GM12878 (cell line): ENCODE results near the gene ASIC4. TPM values are rescaled to one million over a fixed set of nuclear protein-coding genes. Genes with fewer than 3 reads are reported as not detected.

Experiments
- ATAC-seq: fragments of 200-7000 bp; cut with Tn5 transposase; 3 replicates; pipeline ENCODE4 v1.9.1; 2020; ENCODE audit warnings: mild to moderate bottlenecking, moderate library complexity
- BruUV-seq: library from RNA; stranded (reverse); fragments of 400-500 nt; replicated peaks from 2 replicates; lab custom pipeline; 2021; lab: Mats Ljungman, UMichigan
- CTCF ChIA-PET: fragments of 300-600 bp; sonication (Branson Sonifier 250); formaldehyde crosslinking; extraction: SDS; loops from one replicate; lab custom pipeline; 2021; ENCODE audit warnings: inconsistent platforms; lab: Yijun Ruan, JAX
- POLR2A ChIA-PET: fragments of 350-600 bp; formaldehyde crosslinking; extraction: SDS; loops from one replicate; lab custom pipeline; 2021; ENCODE audit warnings: inconsistent platforms; lab: Charles Lee
- RAD21 ChIA-PET: fragments of 300-600 bp; sonication (Branson Sonifier 250); formaldehyde crosslinking; loops from one replicate; lab custom pipeline; 2023; ENCODE audit warnings: antibody characterized with exemption; ENCODE audit not compliant: unreplicated experiment; lab: Charles Lee
- SMC1A ChIA-PET: fragments of 300-600 bp; sonication (Branson Sonifier 250); formaldehyde crosslinking; loops from one replicate; lab custom pipeline; 2023; ENCODE audit not compliant: unreplicated experiment, uncharacterized antibody; lab: Charles Lee
- DNase-seq: peaks from one replicate; pipeline ENCODE4 v3.0.0-alpha.2; 2011; ENCODE audit warnings: low read depth, low spot score
- FAIRE-seq: peaks from 3 replicates; lab custom pipeline; 2011; peaks lifted over from hg19 to GRCh38; lab: Jason Lieb, UNC
- H2AFZ ChIP-seq: 2 replicates; pipeline ENCODE4 v1.6.0; 2011; ENCODE audit warnings: low read depth, low read length, control low read depth; ENCODE audit not compliant: control insufficient read depth
- H3K27ac ChIP-seq: 2 replicates; pipeline ENCODE4 v1.5.1; 2011; ENCODE audit warnings: control low read depth; ENCODE audit not compliant: control insufficient read depth, insufficient read depth
- H3K27me3 ChIP-seq, 2 experiments: replicated peaks in 1 of 2; 2 replicates each; pipeline versions ENCODE4 v1.6.0 to v1.6.1; 2011; ENCODE audit warnings: low read length in 1 of 2; ENCODE audit not compliant: control insufficient read depth in 2 of 2, insufficient read depth in 2 of 2
- H3K36me3 ChIP-seq, 2 experiments: 2 replicates each; pipeline ENCODE4 v1.5.1; 2011; ENCODE audit warnings: low read length in 1 of 2; ENCODE audit not compliant: control insufficient read depth in 2 of 2, insufficient read depth in 2 of 2
- H3K4me1 ChIP-seq: 2 replicates; pipeline ENCODE4 v1.6.1; 2011; ENCODE audit warnings: mild to moderate bottlenecking, low read length, moderate library complexity, mixed read lengths; ENCODE audit not compliant: control insufficient read depth, insufficient read depth
- H3K4me2 ChIP-seq: 2 replicates; pipeline ENCODE4 v1.6.0; 2011; ENCODE audit warnings: control low read depth; ENCODE audit not compliant: control insufficient read depth, insufficient read depth
- H3K4me3 ChIP-seq: fragments of 200-600 bp; sonication (generic); 2 replicates; pipeline ENCODE4 v1.5.1; 2016
- H3K79me2 ChIP-seq: 2 replicates; pipeline ENCODE4 v1.6.0; 2011; ENCODE audit warnings: low read length; ENCODE audit not compliant: control insufficient read depth, insufficient read depth
- H3K9ac ChIP-seq: 2 replicates; pipeline ENCODE4 v1.8.0; 2011; ENCODE audit warnings: low read length, control low read depth, mixed read lengths; ENCODE audit not compliant: control insufficient read depth, insufficient read depth
- H3K9me3 ChIP-seq: replicated peaks from 3 replicates; pipeline ENCODE4 v1.5.1; 2011; ENCODE audit warnings: mild to moderate bottlenecking, low read length; ENCODE audit not compliant: control insufficient read depth, insufficient read depth
- H4K20me1 ChIP-seq: 2 replicates; pipeline ENCODE4 v1.6.0; 2011; ENCODE audit not compliant: control insufficient read depth, insufficient read depth
- BRCA1 ChIP-seq: IDR thresholded peaks from 2 replicates; pipeline ENCODE4 v1.6.1; 2011; ENCODE audit warnings: low read depth, low read length, improper control_type of control experiment
- EGR1 ChIP-seq, 2 experiments: IDR thresholded peaks; 1 replicate in 1 of 2; 2 replicates in 1 of 2; pipeline ENCODE4 v1.6.1; 2011 to 2012; ENCODE audit warnings: low read depth in 2 of 2, low read length in 2 of 2, borderline replicate concordance in 1 of 2, mild to moderate bottlenecking in 1 of 2, moderate library complexity in 1 of 2
- LARP7 ChIP-seq: fragments of 450-650 bp; IDR thresholded peaks from 2 replicates; pipeline ENCODE4 v1.6.1; 2017; ENCODE audit warnings: mild to moderate bottlenecking
- SMAD1 ChIP-seq: fragments of 450-650 bp; IDR thresholded peaks from 2 replicates; pipeline ENCODE4 v1.6.1; 2018; ENCODE audit warnings: mild to moderate bottlenecking, low read depth; ENCODE audit not compliant: partially characterized antibody
- SMC3 ChIP-seq: IDR thresholded peaks from 2 replicates; pipeline ENCODE4 v1.6.1; 2011; ENCODE audit warnings: low read length, improper control_type of control experiment, borderline replicate concordance
- SREBF1 ChIP-seq: IDR thresholded peaks from 2 replicates; pipeline ENCODE4 v1.6.1; 2012; ENCODE audit warnings: mild to moderate bottlenecking, low read length
- ZSCAN29 ChIP-seq: fragments of 450-650 bp; IDR thresholded peaks from 2 replicates; pipeline ENCODE4 v1.6.1; 2017; ENCODE audit warnings: mild to moderate bottlenecking, moderate library complexity
- WGBS: methylation state at CpG from one replicate; pipeline ENCODE4 v1.1.6; 2016; ENCODE audit warnings: low lambda C conversion rate; ENCODE audit not compliant: insufficient replicate concordance, insufficient coverage; ENCODE audit errors: missing lambda C conversion rate; 5-methylcytosine and 5-hydroxymethylcytosine counted together
- in situ Hi-C: fragments of 300-500 bp; cut with MboI; formaldehyde crosslinking; loops from 9 replicates; pipeline ENCODE4 v1.14.3; 2018; ENCODE audit warnings: mixed read lengths
- intact Hi-C: fragments of 100-400 bp; cut with micrococcal nuclease; formaldehyde crosslinking; loops from one replicate; pipeline ENCODE4 v1.14.2; 2022; ENCODE audit not compliant: unreplicated experiment
- polyA plus RNA-seq, 11 experiments: library from polyadenylated mRNA; depleted of rRNA in 4 of 11; unstranded in 6 of 11; stranded (reverse) in 5 of 11; fragments of >200 nt; fragmentation: Nextera tagmentation in 4 of 11; fragmentation: Illumina TruSeq in 1 of 11; extraction: Ambion mirVana in 4 of 11; extraction: Trizol in 1 of 11; gene quantifications; 1 replicate in 1 of 11; 2 replicates in 10 of 11; pipeline versions ENCODE4 v1.2.1 to v1.2.3, GENCODE V29; 2011 to 2016; ENCODE audit warnings: inconsistent platforms in 2 of 11, missing spikeins in 2 of 11, low read depth in 1 of 11
- total RNA-seq, 4 experiments: library from RNA; depleted of rRNA in 3 of 4; stranded (reverse); fragments of >200 nt in 3 of 4; fragmentation: Illumina TruSeq in 1 of 4; extraction: Trizol in 1 of 4; gene quantifications; 2 replicates each; pipeline versions ENCODE4 v1.2.1 to v1.2.3, GENCODE V29; 2013 to 2021
- TF ChIP-seq, protein P1 (sequence below): fragments of 450-650 bp; IDR thresholded peaks from 2 replicates; pipeline ENCODE4 v1.6.1; 2016; ENCODE audit warnings: mild to moderate bottlenecking
- TF ChIP-seq, protein P2 (sequence below): IDR thresholded peaks from 2 replicates; pipeline ENCODE4 v1.6.1; 2012; ENCODE audit warnings: low read depth, low read length, improper control_type of control experiment
- TF ChIP-seq, protein P3 (sequence below): fragments of 450-650 bp; IDR thresholded peaks from 2 replicates; pipeline ENCODE4 v1.6.1; 2017; ENCODE audit warnings: mild to moderate bottlenecking, moderate library complexity

The ASIC4 gene
- total and polyA plus RNA-seq, 10 of the 15 experiments (the other 5 are each of a cell fraction or from before 2014, with no cell fraction given) = 0.01 TPM; not detected in 9

DNA sequence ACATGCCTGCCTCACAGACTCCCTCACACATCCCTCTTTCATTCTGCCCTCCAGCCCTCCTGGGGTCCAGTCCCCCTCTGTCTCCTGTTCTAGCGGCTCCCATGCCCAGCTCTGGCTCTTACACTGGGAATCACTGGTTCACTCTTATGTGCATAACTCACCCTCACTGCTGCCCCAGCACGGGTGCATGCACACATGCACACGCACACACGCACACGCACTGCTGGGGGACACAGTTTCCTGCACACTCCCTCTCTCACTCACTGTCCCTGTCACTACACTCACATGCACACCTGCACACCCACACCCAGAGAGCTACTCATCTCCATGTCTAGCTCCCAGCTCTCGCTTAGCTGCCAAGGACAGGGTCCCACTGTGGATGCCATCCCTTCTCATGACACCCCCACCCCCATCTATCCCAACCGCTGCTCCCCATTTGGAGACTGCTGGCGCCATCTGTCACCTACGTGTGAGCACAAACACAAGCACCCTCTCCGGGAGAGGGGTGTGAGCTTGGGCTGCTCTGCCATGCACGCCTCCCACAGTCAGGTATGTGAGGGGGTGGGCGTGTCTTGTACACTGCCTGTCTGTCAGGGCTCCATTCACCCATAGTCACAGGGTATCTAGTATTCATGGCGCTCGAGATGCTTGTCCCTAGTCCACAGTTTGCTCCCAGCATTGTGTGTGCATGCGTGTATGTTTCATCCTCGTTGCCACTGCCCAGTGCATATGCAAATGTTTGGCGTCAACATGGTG lies 1.8 kb downstream of the ASIC4 start:
- WGBS = 16% methylated on average over 17 of the region's 17 CpGs
- ChIA-PET SMC1A (no interaction called here), RAD21 (interaction anchor here (1.2 kb wide), 1 partner anchor 11 kb away, joined by 3 read pairs; no protein-coding TSS in a partner anchor)
- H3K9me3 ChIP-seq = no peaks in the 10 kb centered on the region
- H4K20me1 ChIP-seq = no peaks in the 10 kb centered on the region
- ATAC-seq = no peak
- H2AFZ ChIP-seq = no peak overlapping the region
- H3K4me1 ChIP-seq = no peaks in the 10 kb centered on the region
- no peak overlapping the region for H3K9ac ChIP-seq
- no peak overlapping the region for H3K27ac ChIP-seq
- no peak for DNase-seq
- no peak for TF ChIP-seq ZSCAN29
- TF ChIP-seq, protein P1, sequence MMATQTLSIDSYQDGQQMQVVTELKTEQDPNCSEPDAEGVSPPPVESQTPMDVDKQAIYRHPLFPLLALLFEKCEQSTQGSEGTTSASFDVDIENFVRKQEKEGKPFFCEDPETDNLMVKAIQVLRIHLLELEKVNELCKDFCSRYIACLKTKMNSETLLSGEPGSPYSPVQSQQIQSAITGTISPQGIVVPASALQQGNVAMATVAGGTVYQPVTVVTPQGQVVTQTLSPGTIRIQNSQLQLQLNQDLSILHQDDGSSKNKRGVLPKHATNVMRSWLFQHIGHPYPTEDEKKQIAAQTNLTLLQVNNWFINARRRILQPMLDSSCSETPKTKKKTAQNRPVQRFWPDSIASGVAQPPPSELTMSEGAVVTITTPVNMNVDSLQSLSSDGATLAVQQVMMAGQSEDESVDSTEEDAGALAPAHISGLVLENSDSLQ = peak; percentile 58
- TF ChIP-seq, all 136 proteins: peak for 1
- FAIRE-seq = no peak
- Histone ChIP-seq H3K27me3 (peaks cover 11 to 20% of the 10 kb centered on the region in 2 experiments; a peak in 3 of 4 replicates), H3K4me3 (no peak overlapping the region), H3K4me2 (no peak overlapping the region), H3K36me3 (no peaks in the 10 kb centered on the region), H3K79me2 (no peaks in the 10 kb centered on the region)
- intact Hi-C loops (no loop called here), in situ Hi-C loops (no loop called here)
- ChIA-PET CTCF (interaction anchor here (0.9 to 1.2 kb wide), 2 partner anchors 15 to 20 kb away, joined by 3 to 4 read pairs; a partner anchor contains a TSS), POLR2A (no interaction called here)
- BruUV-seq = no TSS peak

DNA sequence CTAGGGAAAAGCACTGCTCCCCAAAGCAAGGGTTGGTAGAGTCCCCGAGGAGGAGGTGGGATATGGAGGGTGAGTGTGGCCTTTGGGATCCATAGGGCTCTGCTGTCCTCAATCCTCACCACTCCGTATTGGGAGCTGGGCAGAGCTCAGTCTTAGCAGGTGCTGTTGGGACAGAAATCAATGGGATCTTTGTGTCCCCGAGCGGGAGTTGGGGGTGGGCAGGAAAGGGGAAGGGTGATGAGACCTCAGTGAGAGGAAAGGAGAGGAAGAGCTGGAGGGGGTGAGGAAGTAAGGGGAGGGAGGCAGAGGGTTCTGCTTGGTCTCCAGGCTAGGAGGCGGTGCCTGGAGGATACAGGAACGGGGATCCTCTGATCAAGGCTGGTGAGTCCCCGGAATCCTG lies 2.6 kb downstream of the ASIC4 start:
- POLR2A ChIA-PET = no interaction called here
- H3K79me2 ChIP-seq = no peaks in the 10 kb centered on the region
- BruUV-seq = no TSS peak
- H3K9ac ChIP-seq = no peak overlapping the region
- H3K36me3 ChIP-seq = no peaks in the 10 kb centered on the region
- no peaks in the 10 kb centered on the region for H3K4me1 ChIP-seq
- H3K4me3 ChIP-seq = no peak overlapping the region
- no peak for ATAC-seq
- intact Hi-C loops (no loop called here), in situ Hi-C loops (no loop called here)
- no peak overlapping the region for H3K27ac ChIP-seq
- DNase-seq = no peak
- 9% methylated on average over 7 of the region's 7 CpGs for WGBS
- peaks cover 15 to 21% of the 10 kb centered on the region in 2 experiments for H3K27me3 ChIP-seq
- SMC1A ChIA-PET = no interaction called here
- no peak for FAIRE-seq
- CTCF ChIA-PET = interaction anchor here (1.3 kb wide), 1 partner anchor 57 kb away, joined by 3 read pairs; no protein-coding TSS in a partner anchor
- H2AFZ ChIP-seq = no peak overlapping the region
- no peaks in the 10 kb centered on the region for H3K9me3 ChIP-seq
- RAD21 ChIA-PET = no interaction called here
- H3K4me2 ChIP-seq = no peak overlapping the region
- no peaks in the 10 kb centered on the region for H4K20me1 ChIP-seq
- TF ChIP-seq SREBF1 (no peak), LARP7 (no peak), SMC3 (no peak), EGR1 (IDR thresholded peaks at IDR 0.05; ENCODE audit: borderline replicate concordance in 1 of 2, low read depth in 2 of 2, low read length in 2 of 2) (no peak), SMAD1 (no peak), BRCA1 (no peak)
- TF ChIP-seq, protein P2, sequence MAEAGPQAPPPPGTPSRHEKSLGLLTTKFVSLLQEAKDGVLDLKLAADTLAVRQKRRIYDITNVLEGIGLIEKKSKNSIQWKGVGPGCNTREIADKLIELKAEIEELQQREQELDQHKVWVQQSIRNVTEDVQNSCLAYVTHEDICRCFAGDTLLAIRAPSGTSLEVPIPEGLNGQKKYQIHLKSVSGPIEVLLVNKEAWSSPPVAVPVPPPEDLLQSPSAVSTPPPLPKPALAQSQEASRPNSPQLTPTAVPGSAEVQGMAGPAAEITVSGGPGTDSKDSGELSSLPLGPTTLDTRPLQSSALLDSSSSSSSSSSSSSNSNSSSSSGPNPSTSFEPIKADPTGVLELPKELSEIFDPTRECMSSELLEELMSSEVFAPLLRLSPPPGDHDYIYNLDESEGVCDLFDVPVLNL = no peak
- TF ChIP-seq, protein P3, sequence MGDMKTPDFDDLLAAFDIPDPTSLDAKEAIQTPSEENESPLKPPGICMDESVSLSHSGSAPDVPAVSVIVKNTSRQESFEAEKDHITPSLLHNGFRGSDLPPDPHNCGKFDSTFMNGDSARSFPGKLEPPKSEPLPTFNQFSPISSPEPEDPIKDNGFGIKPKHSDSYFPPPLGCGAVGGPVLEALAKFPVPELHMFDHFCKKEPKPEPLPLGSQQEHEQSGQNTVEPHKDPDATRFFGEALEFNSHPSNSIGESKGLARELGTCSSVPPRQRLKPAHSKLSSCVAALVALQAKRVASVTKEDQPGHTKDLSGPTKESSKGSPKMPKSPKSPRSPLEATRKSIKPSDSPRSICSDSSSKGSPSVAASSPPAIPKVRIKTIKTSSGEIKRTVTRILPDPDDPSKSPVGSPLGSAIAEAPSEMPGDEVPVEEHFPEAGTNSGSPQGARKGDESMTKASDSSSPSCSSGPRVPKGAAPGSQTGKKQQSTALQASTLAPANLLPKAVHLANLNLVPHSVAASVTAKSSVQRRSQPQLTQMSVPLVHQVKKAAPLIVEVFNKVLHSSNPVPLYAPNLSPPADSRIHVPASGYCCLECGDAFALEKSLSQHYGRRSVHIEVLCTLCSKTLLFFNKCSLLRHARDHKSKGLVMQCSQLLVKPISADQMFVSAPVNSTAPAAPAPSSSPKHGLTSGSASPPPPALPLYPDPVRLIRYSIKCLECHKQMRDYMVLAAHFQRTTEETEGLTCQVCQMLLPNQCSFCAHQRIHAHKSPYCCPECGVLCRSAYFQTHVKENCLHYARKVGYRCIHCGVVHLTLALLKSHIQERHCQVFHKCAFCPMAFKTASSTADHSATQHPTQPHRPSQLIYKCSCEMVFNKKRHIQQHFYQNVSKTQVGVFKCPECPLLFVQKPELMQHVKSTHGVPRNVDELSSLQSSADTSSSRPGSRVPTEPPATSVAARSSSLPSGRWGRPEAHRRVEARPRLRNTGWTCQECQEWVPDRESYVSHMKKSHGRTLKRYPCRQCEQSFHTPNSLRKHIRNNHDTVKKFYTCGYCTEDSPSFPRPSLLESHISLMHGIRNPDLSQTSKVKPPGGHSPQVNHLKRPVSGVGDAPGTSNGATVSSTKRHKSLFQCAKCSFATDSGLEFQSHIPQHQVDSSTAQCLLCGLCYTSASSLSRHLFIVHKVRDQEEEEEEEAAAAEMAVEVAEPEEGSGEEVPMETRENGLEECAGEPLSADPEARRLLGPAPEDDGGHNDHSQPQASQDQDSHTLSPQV = no peak
